HepG2 (cell line): ENCODE results near the gene BBS9.

Source experiments
- FOSL1 ChIP-seq: sonication (generic); formaldehyde crosslinking; IDR thresholded peaks from 2 replicates; pipeline ENCODE4 v1.9.0; 2021; ENCODE audit warnings: missing genetic modification reagents, borderline replicate concordance
- GATAD1 ChIP-seq: IDR thresholded peaks from 2 replicates; pipeline ENCODE4 v1.6.1; 2016; ENCODE audit warnings: missing genetic modification reagents, missing compliant biosample characterization
- NFE2L2 ChIP-seq: fragments of 150-350 bp; IDR thresholded peaks from 2 replicates; pipeline ENCODE4 v1.6.1; 2014; ENCODE audit warnings: low read length
- NONO ChIP-seq, 2 experiments: fragments of 450-650 bp in 1 of 2; sonication (generic) in 1 of 2; formaldehyde crosslinking in 1 of 2; IDR thresholded peaks in 1 of 2; conservative IDR thresholded peaks in 1 of 2; 2 replicates each; pipeline versions ENCODE4 v1.6.1 to v1.8.0; 2017 to 2022; ENCODE audit warnings: mild to moderate bottlenecking in 1 of 2, missing genetic modification reagents in 1 of 2, moderate library complexity in 1 of 2
- SMARCC2 ChIP-seq: fragments of 450-650 bp; IDR thresholded peaks from 2 replicates; pipeline ENCODE4 v1.6.1; 2017; ENCODE audit warnings: antibody characterized with exemption, mild to moderate bottlenecking
- SMC3 ChIP-seq: IDR thresholded peaks from 2 replicates; pipeline ENCODE4 v1.6.1; 2011; ENCODE audit warnings: low read length, improper control_type of control experiment
- YY1 ChIP-seq: IDR thresholded peaks from 2 replicates; pipeline ENCODE4 v1.6.1; 2011; ENCODE audit warnings: low read length, low read depth, moderate library complexity, mild to moderate bottlenecking; ENCODE audit not compliant: insufficient read depth, insufficient replicate concordance
- ZNF232 ChIP-seq: sonication (generic); formaldehyde crosslinking; IDR thresholded peaks from 2 replicates; pipeline ENCODE4 v1.4.0; 2020; ENCODE audit warnings: missing genetic modification reagents, borderline replicate concordance
- ZNF383 ChIP-seq: sonication (generic); formaldehyde crosslinking; IDR thresholded peaks from 2 replicates; pipeline ENCODE4 v1.4.0; 2020; ENCODE audit warnings: missing genetic modification reagents, mild to moderate bottlenecking, borderline replicate concordance
- ZNF713 ChIP-seq: sonication (generic); formaldehyde crosslinking; IDR thresholded peaks from 2 replicates; pipeline ENCODE4 v1.4.0; 2020; ENCODE audit warnings: mild to moderate bottlenecking, missing genetic modification reagents
- ZNF788 ChIP-seq: sonication (generic); formaldehyde crosslinking; IDR thresholded peaks from 2 replicates; pipeline ENCODE4 v1.5.0; 2020; ENCODE audit warnings: mild to moderate bottlenecking, missing genetic modification reagents, borderline replicate concordance
- TF ChIP-seq, protein P1 (sequence below): sonication (generic); formaldehyde crosslinking; IDR thresholded peaks from 2 replicates; pipeline ENCODE4 v1.5.0; 2020; ENCODE audit warnings: mild to moderate bottlenecking, missing genetic modification reagents, moderate library complexity
- TF ChIP-seq, protein P2 (sequence below): sonication (generic); formaldehyde crosslinking; IDR thresholded peaks from 2 replicates; pipeline ENCODE4 v1.4.0; 2020; ENCODE audit warnings: missing genetic modification reagents

- TF ChIP-seq ZNF713 (CRISPR knock-in tag) (no peak), ZNF788 (no peak), ZNF232 (CRISPR knock-in tag) (no peak), ZNF383 (no peak), SMC3 (no peak), SMARCC2 (no peak), GATAD1 (no peak), FOSL1 (CRISPR knock-in tag) (no peak), NONO (IDR thresholded peaks at IDR 0.05) (no peak), NONO (CRISPR knock-in tag; conservative IDR thresholded peaks at IDR 0.05) (no peak), NFE2L2 (no peak), YY1 (no peak)
- TF ChIP-seq, protein P1, sequence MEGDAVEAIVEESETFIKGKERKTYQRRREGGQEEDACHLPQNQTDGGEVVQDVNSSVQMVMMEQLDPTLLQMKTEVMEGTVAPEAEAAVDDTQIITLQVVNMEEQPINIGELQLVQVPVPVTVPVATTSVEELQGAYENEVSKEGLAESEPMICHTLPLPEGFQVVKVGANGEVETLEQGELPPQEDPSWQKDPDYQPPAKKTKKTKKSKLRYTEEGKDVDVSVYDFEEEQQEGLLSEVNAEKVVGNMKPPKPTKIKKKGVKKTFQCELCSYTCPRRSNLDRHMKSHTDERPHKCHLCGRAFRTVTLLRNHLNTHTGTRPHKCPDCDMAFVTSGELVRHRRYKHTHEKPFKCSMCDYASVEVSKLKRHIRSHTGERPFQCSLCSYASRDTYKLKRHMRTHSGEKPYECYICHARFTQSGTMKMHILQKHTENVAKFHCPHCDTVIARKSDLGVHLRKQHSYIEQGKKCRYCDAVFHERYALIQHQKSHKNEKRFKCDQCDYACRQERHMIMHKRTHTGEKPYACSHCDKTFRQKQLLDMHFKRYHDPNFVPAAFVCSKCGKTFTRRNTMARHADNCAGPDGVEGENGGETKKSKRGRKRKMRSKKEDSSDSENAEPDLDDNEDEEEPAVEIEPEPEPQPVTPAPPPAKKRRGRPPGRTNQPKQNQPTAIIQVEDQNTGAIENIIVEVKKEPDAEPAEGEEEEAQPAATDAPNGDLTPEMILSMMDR, result no peak
- TF ChIP-seq, protein P2, sequence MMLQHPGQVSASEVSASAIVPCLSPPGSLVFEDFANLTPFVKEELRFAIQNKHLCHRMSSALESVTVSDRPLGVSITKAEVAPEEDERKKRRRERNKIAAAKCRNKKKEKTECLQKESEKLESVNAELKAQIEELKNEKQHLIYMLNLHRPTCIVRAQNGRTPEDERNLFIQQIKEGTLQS (CRISPR knock-in tag), result no peak
Measured at GRCh38 chr7:33639552-33640197, 510.3 kb downstream of the BBS9 start.
